Endothelial cell of hepatic sinusoid (primary cell): Measurements from ENCODE around the gene FRAS1.
"Not testable (repeated sequence)": the region's sequence is repeated elsewhere in the genome, so short reads cannot be mapped to it uniquely, and the experiment has no call there.

Source experiments
- in situ Hi-C: cut with HindIII; loops from 2 replicates; pipeline ENCODE4 v1.10.0; 2017; ENCODE audit warnings: low sequenced_read_pairs

FRAS1 gene

DNA sequence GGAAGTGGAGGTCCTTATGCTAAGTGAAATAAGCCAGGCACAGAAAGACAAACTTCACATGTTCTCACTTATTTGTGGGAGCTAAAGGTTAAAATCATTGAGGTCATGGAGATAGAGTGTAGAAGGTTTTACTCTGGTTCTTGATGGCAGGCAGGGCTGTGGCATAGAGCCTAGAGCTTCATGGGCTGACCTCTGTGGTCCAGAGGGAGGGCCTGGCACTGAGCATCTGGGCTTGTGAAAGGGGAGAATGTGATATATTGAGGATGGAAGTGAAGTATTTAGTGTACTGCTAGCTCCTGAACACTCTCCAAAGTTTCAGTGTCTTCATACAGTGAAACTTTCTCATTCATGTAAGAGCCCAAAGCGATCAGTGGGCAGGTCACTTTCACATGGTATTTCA lies 423.2 kb downstream of the FRAS1 start:
- in situ Hi-C loops, result no loop called here

DNA sequence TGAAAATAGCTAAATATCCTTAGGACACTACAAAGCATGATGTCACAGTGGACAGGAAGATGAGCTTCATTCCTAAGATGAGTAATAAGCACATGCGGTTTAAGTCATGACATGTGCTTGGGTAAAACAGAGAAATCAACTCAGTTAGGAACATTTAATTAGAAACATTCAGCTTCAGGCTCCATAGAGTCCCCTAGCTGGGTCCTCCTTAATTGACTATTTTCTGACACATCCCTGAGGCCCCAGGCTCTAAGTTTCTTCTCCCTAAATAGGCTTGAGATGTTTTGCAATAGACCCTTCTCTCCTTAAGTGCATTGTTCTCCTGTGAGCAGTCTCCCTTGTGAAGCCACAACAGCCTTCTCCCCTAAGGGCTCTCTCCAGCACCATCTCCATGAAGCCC lies 424.1 kb downstream of the FRAS1 start:
- in situ Hi-C loops, result no loop called here

DNA sequence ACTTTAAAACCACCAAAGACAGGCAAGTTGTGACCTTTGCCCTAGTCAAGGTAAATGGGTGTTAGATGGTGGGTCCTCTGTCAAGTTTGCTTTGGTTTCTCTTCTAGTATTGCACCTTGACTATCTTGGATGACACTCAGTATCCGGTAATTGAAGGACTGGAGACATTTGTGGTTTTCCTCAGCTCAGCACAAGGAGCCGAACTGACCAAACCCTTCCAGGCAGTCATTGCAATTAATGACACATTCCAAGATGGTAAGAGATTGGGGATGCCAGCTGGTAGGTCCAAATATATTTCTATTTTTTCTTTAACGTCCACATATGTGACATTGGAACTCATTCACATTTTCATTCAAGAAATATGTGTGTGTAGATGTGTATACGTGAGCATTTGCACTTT lies 425.2 kb downstream of the FRAS1 start:
- in situ Hi-C loops, result no loop called here

DNA sequence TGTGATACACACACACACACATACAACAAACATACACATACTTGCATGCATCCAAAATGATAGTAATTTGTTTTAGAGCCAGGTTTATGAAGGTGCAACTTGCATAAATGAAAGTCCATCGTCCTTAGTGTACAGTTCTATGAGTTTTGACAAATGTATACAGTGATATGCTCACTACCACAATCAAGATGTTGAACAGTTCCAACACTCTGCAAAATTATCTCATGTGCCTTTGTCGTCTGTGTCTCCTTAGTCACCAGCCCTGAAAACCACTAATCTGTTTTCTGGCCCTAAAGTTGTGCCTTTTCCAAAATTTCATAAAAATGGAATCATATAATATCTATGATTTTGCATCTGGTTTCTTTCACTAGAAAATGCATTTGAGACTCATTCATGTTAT lies 426.7 kb downstream of the FRAS1 start:
- in situ Hi-C loops, result no loop called here

DNA sequence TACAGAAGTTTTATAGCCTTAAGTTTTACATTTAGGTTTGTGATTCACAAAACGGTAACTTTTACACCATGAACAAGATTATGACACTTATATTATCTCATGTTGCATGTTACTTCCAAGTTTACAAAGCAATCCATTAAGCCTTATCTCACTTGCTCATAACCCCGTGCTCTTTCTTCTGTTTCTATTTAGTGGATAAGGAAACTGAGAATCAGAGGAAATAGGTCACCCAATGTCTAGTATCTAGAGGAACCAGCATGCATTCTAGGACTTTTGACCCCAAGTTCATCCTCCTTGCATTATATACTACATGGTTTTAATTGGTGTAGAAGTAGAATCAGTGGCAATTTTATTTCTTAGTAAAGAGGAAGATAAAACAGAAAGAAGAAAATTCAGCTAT lies 427.5 kb downstream of the FRAS1 start:
- in situ Hi-C loops, result no loop called here

DNA sequence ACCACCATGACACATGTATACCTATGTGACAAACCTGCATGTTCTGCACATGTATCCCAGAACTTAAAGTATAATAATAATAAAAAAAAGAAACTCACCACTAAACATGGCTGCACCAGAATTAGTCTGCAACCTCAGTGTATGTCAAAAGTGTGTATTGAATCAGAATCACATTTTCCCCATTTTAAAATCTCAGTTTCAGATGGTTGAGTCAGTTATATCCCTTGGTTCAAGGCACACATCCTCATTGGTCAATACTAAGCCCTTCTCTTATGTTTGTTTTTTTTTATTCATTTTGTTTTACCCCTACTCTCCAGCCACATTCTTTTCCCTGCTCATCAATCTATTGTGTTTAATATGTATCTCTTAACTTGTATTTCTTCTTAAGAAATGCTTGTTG lies 436.6 kb downstream of the FRAS1 start:
- in situ Hi-C loops, result no loop called here

DNA sequence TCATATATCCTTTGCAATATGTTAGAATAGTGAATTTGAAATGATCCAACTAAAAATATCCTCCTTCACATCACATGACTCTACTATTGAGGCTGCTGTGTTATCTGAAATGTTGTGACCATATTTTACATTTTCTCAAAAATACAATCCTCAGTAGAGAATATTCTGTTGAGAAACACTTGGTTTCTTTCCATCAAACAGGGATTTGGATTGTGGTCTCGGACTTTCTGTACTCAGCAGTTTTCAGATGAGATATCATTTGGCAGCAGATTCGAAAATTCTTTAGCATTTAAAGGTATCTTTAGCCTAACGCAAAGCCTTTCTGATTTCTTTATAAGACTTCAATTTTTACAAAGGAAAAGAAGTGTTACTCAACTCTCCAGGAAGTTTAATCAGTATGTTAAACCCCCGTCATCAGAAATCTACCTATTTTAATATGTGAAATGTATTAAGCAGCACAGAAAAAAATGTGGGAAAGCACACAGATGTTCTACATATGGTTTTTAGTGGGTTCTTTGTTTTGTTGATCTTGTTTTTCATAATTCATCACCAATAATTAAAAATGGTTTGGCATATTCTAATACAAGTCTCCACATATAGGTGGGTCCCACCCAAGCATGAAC lies 439.0 kb downstream of the FRAS1 start:
- in situ Hi-C loops, result no loop called here

DNA sequence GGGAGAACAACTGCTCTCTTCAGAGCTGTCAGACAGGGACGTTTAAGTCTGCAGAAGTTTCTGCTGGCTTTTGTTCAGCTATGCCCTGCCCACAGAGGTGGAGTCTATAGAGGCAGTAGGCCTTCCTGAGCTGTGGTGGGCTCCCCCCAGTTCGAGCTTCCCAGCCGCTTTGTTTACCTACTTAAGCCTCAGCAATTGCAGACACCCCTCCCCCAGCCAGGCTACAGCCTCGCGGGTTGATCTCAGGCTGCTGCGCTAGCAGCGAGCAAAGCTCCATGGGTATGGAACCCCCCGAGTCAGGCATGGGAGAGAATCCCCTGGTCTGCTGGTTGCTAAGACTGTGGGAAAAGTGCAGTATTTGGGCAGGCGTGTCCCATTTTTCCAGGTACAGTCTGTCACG lies 449.1 kb downstream of the FRAS1 start:
- in situ Hi-C loops, result not testable (repeated sequence)

DNA sequence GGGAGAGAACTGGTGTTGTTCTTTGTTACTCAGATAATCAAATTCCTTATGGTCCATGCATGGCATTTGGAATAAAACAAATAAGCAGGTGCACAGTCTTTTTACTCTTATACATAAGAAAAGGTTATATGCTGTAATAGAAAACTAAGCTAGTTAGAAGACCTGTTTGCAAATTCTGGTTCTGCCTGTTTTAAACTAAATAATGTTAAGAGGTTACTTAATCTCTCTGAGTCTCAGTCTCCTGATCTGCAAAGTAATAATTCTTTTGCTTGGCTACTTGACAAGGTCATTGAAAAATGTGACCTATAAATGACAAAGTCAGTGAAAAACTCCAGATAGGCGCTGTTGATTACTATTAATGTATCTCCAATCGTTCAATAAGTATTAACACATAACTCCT lies 451.9 kb downstream of the FRAS1 start:
- in situ Hi-C loops, result no loop called here

DNA sequence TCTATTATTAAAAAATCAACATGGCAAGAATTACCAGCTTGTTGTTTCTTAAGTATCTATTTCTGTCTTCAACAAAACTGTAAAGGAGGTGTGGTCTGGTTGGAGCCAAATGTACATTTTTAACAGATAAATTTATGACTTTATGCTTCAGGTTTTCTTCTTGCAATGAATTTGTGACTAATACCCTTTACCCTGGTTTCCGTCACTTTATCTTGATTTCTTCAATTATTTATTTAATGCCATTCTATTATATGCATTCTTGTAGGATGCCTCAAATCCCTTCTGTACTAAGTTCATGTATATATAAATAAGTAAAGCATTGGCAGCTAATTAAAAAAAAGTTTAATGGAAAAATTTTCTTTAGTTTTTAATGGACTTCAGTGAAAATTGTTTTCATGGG lies 453.0 kb downstream of the FRAS1 start:
- in situ Hi-C loops, result no loop called here

DNA sequence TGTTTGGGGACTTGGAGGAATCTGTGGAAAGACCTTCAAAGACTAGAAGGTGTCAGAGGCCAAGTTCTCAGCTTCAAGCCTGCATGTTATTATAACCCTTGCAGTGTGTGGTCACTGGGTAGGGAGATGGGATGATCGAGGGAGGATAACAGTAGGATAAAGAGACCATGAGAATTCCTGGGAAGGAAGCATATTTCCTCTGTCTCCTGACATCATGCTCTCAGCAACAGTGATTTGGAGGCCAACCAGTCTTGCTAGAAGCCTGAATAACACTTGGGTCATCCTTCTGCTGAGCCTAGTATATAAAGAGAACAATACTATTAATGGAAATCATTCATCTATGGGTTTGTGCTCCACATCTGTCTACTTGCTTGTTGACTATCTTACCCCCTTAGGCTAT lies 453.6 kb downstream of the FRAS1 start:
- in situ Hi-C loops, result no loop called here

DNA sequence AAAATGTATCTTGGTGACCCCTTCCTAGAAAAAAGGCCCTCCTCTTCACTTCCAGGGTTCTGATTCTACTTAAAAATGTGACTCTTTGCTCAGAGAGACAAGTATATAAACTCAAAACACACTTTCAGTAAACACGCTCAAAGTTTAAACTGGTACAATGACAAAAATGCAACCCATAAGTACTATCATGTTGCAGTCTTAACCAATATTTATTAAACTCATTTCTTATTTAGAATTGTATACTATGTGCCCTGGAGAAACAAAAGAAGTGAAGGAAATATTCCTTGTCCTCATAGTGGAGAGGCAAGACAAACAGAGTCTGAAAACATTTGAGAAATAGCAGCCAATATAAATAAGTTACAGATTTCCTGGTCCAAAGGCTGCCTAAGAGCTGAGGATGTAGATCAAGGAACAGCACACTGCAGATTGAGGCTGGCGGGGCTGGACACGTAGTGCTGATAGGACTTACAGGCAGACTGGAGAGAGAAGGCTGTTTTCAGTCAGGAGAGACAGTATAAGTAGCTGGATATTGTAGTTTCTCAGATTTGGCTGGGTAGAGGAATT lies 455.3 kb downstream of the FRAS1 start:
- in situ Hi-C loops, result no loop called here

DNA sequence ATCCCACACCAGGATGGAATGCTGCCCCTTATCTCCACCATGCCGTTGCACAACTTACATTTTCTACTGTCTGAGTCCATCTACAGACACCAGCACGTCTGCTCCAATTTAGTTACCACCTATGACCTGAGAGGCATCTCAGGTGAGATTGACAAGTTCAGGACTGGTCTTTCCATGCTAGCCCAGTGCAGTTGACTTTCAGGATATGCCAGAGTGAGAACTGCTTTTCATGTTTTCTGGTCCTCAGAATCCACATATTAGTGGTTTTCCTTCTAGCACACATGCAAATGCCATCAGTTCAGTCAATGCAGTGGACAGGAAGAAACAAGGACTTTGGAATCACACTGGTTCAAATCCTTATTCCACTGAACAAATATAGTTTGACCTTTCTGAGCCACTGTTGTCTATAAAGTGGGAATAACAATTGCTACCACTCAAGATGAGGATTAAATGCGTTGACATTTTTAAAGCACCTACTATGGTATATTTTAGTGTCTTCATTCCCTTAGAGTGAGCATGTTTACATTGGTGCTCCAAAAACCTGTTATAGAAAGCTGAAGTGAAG lies 456.4 kb downstream of the FRAS1 start:
- in situ Hi-C loops, result no loop called here

DNA sequence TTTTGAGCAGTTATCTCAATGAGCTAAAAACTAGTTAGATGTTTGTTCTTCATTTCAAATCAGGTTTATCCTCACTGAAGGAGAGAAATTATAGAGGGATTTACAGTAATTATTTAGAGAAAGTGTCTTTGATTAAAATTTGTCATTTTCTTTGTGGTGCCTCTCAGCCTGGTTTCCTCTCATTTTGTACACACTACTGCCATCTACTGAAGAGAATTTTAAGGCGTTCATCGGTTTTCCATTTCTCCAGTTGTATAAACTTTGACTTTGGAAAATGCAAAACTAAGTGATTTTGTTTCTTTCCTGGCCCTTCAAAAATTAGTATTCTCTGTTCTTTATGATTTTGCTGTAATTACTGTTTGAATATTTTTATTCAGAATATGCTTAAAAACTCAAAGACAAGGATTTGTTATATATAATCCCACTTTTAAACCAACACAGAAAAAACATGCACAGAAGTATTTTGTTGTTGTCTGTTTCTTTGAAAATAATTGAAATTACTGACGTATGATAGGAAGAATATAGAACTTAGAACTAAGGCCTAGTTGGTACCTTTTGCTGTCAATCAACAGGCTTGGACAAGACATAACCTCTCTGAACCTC lies 460.0 kb downstream of the FRAS1 start:
- in situ Hi-C loops, result no loop called here

DNA sequence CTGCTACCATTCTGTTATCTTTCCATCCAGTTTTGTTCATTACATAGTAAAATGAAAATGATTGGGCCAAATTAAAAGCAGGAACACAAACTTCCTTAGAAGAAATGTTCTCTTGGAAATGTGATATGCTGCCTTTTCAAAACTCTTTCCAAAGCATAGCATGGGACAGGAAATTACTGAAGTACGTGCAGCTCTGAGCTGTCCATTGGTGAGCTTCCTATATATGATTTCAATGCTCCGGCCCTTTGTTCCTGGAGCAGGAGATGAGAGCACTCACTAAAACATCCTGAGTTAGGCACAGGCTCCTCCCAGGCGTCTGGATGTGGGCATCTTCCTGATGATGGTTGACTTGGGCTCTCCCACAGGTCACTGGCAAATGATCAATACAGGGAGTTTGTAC lies 461.4 kb downstream of the FRAS1 start:
- in situ Hi-C loops, result no loop called here

DNA sequence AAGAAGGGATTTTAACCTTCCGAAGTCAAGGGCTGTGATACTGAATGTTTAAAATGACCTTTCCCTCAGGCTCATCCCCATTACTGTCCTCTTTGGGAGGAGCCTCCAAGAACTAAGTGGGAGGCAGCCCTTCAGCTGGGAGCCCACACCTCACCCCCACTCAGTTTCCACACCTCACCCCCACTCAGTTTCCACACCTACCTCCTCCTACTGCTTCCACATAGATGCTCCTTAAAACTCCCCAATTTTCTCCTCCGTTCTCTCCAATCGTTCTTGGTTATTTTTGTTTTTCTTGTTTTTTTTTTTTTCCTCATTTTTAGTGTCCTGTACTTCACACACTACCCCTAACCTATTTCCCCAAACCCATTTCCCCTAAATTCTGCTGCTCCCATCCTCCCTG lies 462.8 kb downstream of the FRAS1 start:
- in situ Hi-C loops, result no loop called here

DNA sequence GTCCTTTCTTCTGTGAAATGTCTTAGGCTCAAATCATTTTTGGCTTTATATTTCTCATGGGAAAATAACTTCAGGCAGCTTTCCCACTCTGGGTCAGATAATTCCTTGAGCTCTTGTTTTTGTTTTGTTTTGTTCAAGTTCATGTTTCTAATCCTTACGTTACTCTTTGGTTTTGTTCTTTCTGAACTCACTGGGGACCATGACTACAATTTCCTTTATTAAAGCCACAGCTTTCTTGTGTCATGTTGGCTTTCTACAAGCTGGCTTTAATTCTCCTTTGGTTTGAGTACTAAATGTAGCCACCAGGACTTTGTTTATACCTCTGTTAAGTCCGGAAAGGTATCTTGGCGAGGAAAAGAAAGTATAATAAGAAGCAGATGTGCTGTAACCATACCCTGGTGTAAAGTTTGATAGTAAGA lies 463.7 kb downstream of the FRAS1 start:
- in situ Hi-C loops, result no loop called here

DNA sequence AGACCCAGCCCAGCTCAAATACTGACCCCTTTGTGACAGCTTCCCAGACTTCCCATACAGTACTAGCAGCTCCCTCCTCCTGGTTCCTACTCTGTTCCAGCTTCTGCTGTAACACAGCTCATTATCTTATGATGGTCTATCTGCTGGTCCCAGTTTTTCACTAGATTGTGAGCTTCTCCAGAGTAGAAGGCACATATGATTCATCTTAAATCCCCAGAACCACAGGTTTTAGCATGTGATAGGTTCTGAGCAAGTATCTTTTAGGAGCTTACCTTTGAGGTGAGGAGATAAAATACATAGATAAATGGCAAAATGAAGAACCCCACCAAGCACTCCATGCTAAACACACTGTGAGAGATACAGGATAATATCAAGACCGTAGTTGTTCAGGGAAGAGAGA lies 466.9 kb downstream of the FRAS1 start:
- in situ Hi-C loops, result no loop called here

DNA sequence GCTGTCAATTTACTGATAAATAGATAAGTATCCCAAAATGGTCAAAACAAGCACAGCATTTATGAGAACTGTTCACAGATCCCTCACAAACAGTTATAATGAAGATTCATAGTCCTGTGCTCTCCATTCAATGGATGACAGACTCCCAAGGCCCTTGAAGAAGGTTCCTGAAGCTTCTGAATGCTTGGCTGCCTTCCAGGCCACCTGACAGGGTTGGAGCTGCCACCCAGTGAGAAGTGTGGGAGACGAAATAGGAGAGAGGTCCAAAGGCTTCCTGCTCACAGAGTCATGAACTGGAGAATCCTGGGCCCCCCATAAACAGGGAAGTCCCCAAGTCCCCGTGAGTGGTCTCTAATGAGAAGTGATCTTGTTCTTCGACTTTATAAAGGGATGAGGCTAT lies 468.4 kb downstream of the FRAS1 start:
- in situ Hi-C loops, result no loop called here

DNA sequence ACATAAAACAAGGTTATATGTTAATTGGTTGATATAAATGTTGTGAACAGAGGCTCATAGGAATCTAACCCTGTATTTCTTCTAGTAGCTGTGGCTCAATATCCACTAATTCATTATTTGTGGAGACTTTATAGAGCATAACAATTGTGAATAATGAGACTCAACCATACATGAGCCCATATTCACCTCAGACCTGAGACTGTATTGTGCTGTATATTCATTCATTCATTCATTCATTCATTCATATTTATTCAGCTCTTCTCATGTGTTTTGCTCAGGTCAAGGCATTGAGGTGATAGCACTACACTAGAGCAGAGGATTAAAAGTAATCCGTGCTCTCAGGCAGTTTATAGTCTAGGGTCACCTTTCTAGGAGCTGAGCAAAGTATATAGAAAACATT lies 470.0 kb downstream of the FRAS1 start:
- in situ Hi-C loops, result no loop called here

DNA sequence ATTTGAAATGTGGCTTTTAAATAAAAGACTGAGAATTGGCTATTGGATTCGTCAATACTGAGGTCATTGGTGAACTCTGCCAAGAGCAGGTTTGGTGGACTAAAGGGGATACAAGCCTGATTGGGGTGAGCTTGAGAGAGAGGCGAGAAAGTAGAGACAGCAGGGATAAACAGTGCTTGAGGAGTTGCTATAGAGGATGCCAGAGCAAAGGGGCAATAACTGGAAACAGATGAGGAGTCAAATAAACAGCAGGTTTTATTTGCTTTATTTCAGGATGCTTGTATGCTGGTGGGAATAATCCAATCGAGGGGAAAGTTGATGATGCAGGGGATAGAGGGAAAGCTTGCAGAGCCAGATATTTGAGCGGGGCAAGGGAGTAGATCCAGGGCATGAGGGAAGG lies 470.4 kb downstream of the FRAS1 start:
- in situ Hi-C loops, result no loop called here

DNA sequence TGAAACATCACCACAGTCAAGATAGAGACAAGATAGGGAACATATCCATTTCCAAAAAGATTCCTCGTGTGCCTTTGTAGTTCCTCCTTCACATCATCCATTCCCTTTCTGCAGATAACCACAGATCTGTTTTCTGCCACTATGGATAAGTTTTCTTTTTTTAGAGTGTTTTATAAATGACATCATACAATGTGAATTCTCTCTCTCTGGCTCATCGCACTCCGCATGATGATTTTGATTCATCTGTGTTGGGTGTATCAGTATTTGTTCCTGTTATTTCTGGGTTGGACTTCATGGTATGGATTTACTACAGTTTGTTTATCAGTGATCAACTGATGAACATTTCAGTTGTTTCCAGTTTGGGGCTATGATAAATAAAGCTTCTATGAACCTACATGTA lies 471.2 kb downstream of the FRAS1 start:
- in situ Hi-C loops, result no loop called here
